Measurements from ENCODE around the gene MANEAL.
"Not testable (repeated sequence)": the region's sequence is repeated elsewhere in the genome, so short reads cannot be mapped to it uniquely, and the experiment has no call there.

The MANEAL gene

DNA sequence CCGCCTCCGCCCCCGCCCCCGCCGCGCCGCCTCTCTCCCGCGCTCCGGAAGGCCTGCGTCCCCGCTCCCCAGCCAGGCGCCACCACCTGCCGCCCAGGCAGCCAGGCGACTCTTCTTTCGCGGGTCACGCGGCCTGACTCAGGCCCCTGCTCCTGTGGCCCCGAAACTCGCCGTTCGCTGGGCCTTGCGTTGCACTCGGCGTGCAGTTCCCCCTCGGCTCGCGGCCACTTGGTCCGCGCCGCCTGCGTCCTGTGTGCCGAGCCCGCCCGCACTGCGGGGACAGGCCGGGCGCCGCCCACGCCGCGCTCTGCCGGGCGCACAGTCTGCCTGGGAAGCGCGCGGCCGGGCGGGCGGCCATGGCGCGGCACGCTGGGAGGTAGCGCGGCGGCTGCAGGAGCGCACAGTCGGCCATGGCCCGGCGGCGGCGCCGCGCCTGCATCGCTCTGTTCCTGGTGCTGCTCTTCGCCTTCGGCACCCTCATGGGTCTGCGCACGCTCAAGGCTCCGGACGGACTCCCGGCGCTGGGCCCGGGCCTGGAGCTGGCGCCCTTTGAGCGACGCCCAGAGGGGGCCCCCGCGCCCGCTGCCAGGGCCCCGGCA lies at the start of gene MANEAL:
Gene MANEAL, plus strand, starts transcription at position 75 of the 599 bp plus-strand sequence. Its CDS starts 336 bp downstream, at position 411.
- peak; percentile 51 for DNase-seq (ENCODE audit: low read depth)

- DNase-seq (ENCODE audit: low read depth) = no peak
Measured at GRCh38 chr1:37746806-37747205, 46.8 kb upstream of the MANEAL start.

GRCh38 chr1:37748565-37748964 lies 45.1 kb upstream of the MANEAL start:
- no peak for DNase-seq (ENCODE audit: low read depth)

DNA sequence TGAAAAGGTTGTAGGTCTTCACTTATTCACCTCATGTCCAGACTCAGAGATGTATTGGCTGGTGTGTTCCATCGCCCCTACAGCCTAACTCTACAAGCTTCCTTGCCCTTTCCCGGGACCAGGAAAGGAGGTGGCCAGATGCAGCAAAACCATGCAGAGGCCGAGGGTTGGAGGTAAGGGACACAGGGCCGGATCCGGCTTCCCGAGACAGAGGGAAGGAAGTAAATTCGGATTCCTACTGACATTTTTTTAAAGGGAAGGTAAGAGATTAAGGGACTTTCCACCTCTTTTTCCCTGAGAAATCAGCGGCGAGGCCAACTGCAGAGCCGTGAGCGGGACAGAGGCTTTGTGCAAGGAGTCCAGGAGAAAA lies 41.4 kb upstream of the MANEAL start:
- DNase-seq (ENCODE audit: low read depth) = no peak

DNA sequence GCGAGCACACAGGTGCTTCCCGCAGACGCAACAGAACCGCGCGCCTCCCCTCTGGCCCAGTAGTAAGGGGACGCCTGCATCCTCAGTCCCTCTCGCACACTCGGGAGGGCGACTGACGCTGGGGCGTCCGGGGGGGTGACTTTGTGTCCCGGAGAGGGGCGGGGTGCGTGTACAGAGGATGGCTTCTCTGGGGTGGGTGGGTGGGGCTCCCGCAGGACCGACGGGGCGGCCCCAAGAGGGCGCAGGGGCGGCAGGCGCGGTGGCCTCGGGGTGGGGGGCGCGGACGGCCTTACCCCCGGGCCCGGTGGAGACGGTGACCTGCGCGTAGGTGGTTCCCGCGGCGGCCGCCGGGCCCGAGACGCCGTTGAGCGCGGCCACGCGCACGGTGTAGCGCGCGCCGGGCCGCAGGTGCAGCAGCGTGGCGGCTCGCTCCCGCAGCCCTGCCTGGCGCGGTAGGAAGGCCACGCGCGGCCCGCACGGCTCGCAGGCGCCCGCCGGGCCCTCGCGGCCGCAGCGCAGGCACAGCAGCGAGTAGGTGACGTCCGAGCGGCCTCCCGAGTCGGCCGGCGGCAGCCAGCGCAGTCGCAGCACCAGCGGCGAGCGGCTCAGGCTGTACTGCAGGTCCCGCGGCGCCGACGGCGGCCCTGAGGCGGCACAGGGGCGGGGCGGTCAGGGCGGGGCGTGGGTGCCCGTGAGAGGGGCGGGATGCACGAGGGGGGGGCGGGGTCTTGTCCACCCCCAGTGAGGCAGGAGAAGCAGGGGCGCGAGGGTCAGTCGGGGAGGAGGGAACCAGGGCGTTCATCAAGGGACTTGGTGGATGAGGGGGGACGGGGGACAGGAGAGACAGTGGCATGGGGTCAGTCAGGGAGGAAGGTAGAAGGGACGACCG lies 40.8 kb upstream of the MANEAL start:
- DNase-seq (ENCODE audit: low read depth) = peak; percentile 49

DNA sequence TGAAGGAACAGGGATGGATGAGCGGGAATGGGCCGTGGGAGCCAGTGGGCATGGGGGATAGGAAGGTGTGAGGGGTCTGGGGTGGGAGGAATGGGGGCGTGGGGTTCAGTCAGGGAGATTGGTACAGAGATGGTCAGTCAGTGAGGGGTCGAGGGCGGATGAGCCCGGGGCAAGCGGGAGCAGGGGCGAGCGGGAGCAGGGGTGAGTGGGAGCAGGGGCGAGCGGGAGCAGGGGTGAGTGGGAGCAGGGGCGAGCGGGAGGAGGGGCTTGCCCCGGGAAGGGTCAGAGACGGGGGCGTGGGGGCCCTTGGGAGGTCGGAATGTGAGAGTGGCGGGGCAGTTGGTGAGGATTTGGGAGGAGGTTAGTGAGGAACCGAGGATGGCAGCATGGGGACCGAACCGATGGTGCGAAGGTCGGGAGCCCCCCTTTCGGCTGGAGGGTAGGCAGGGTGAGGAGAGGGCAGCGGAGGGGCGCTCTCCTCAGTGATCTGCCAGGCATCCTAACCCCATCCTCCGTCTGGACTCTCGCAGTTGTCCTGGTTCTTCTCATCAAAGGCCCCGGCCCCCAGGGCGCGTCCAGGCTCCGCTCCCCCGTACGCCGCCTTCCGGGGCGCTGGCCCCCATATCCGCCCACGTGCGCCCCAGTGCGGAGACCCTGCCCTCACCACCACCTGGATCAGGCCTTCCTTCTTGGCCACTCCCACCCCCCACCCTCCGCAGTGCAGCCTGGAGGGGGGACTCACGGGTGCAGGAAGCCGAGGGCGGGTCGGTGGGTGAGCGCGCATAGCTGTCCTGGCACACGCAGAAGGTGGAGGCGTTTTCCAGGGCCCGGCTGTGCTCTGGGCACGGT lies 40.0 kb upstream of the MANEAL start:
- DNase-seq (ENCODE audit: low read depth) = no peak

GRCh38 chr1:37755290-37755689 lies 38.4 kb upstream of the MANEAL start:
- DNase-seq (ENCODE audit: low read depth) = peak; percentile 47

- DNase-seq (ENCODE audit: low read depth) = no peak
Measured at GRCh38 chr1:37755951-37756560, 37.6 kb upstream of the MANEAL start.

GRCh38 chr1:37759451-37759850 lies 34.2 kb upstream of the MANEAL start:
- no peak for DNase-seq (ENCODE audit: low read depth)

DNA sequence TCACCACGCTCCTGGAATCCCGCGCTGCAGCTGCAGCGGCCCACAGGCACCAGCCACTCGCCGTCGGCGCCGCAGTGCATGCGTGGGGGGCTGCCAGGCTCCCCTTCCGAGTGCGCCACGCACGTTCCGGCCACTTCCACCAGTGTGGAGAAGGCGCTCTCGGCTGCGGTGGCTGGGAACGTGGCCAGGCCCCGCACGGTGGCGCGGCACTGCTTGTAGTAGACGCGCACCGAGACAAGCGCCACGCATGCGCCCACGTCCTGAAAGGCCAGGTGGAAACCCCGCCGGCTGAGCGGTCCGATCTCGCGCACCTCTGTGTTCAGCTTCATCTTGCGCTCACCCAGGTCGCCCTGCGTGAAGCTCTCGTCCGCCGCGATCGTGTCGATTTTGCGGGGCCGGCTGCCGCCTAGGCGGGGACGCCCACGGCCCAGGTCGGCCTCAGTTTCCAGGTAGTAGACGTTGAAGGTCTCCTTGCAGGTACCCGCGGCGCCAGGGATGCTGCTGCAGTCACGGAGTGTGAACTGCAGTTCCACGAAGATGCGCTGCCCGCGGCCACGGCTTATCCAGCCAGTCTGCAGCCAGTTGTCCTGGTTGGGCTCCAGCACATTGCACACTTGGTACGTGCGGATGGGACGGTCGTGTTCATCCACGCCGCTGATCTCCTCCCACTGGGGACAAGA lies 32.1 kb upstream of the MANEAL start:
- no peak for DNase-seq (ENCODE audit: low read depth)

DNA sequence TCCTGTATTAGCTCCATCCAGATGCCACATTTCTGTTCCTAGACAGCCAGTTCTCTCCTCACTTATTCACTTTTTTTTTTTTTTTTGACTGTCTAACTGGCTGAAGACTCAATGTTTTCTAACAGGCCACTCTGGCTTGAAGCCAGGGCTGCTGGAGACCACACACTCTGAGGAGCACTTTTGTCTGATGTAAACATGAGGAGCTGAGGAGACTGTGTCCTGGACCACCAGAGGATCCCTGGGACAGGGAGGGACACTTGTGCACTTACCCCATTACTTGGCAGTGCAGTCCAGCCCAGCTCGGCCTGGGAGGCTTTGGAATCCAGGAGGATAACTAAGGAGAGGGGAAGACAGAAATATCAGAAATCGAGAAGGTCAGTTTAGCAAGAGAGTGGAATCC lies 31.1 kb upstream of the MANEAL start:
- no peak for DNase-seq (ENCODE audit: low read depth)

- DNase-seq (ENCODE audit: low read depth) = no peak
Measured at GRCh38 chr1:37763791-37764413, 29.7 kb upstream of the MANEAL start.

- peak; percentile 43 for DNase-seq (ENCODE audit: low read depth)
Measured at GRCh38 chr1:37764414-37764825, 29.2 kb upstream of the MANEAL start.

DNA sequence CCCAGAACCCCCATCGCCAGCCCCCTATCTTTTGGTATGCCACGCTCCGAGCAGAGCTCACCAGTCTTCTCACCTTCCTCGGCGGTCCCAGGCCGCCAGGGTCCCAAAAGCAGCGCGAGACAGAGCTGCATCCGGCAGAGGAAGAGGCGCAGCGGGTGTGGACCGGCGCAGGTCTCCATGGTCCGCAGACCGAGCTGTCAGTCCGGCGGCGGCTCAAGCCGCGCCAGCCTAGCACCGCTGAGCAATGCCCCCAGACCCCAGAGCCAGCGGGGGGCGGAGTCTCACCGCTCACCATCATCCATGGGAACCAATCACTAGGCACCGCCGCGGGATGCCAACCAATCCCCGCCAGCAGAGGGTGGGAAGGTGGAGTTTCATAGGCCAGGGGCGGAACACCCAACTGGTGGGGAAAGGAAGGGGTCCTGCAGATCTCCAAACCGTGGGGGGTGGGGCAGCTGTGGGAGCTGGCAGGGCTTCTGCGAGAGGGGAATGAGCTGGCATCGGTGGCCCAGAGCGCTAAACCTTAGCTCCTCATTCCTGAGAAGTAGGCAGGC lies 28.7 kb upstream of the MANEAL start, which contains the start of gene EPHA10:
Gene EPHA10, minus strand, starts transcription at position 233 of the 554 bp plus-strand sequence. Its CDS starts 54 bp downstream, at position 179.
- no peak for DNase-seq (ENCODE audit: low read depth)

GRCh38 chr1:37765916-37766664 lies 27.6 kb upstream of the MANEAL start:
- peak; percentile 31 for DNase-seq (ENCODE audit: low read depth)

- no peak for DNase-seq (ENCODE audit: low read depth)
Measured at GRCh38 chr1:37767488-37767887, 26.2 kb upstream of the MANEAL start.

DNA sequence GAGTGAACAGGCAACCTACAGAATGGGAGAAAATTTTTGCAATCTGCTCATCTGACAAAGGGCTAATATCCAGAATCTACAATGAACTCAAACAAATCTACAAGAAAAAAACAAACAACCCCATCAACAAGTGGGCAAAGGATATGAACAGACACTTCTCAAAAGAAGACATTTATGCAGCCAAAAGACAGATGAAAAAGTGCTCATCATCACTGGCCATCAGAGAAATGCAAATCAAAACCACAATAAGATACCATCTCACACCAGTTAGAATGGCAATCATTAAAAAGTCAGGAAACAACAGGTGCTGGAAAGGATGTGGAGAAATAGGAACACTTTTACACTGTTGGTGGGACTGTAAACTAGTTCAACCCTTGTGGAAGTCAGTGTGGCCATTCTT lies 22.2 kb upstream of the MANEAL start:
- not testable (repeated sequence) for DNase-seq (ENCODE audit: low read depth)

- DNase-seq (ENCODE audit: low read depth) = no peak
Measured at GRCh38 chr1:37776946-37777516, 16.6 kb upstream of the MANEAL start.

- DNase-seq (ENCODE audit: low read depth) = no peak
Measured at GRCh38 chr1:37778654-37779053, 15.0 kb upstream of the MANEAL start.

- DNase-seq (ENCODE audit: low read depth) = no peak
Measured at GRCh38 chr1:37782491-37782890, 11.2 kb upstream of the MANEAL start.
